Neural cell (in vitro differentiated cells): ENCODE results near the gene PSMG1. TPM values are rescaled to one million over a fixed set of nuclear protein-coding genes. Genes with fewer than 3 reads are reported as not detected.

ENCODE experiments used
- H2AFZ ChIP-seq: fragments of 200-600, 300-800 bp; sonication (generic), shearing (Covaris generic); 2 replicates; pipeline ENCODE4 v1.6.0; 2014; ENCODE audit warnings: low read depth, mild to moderate bottlenecking, antibody characterized with exemption, low read length, moderate library complexity
- H3F3A ChIP-seq: fragments of 200-600 bp; shearing (Covaris generic); 2 replicates; pipeline ENCODE4 v1.6.1; 2016; ENCODE audit warnings: mild to moderate bottlenecking, moderate library complexity, mixed read lengths, antibody characterized with exemption, low read length; ENCODE audit not compliant: insufficient read depth, poor library complexity, severe bottlenecking
- H3K27ac ChIP-seq: fragments of 200-600, 300-800 bp; sonication (generic), shearing (Covaris generic); 2 replicates; pipeline ENCODE4 v1.5.1; 2014; ENCODE audit warnings: mild to moderate bottlenecking, low read length, moderate library complexity
- H3K27me3 ChIP-seq: fragments of 300-800, 200-600 bp; sonication (generic), shearing (Covaris generic); 2 replicates; pipeline ENCODE4 v1.6.0; 2014; ENCODE audit warnings: mild to moderate bottlenecking, low read depth, low read length, moderate library complexity; ENCODE audit not compliant: insufficient read depth
- H3K36me3 ChIP-seq: fragments of 300-800, 200-600 bp; sonication (generic), shearing (Covaris generic); 2 replicates; pipeline ENCODE4 v1.5.1; 2014; ENCODE audit warnings: mild to moderate bottlenecking, antibody characterized with exemption, low read length, moderate library complexity; ENCODE audit not compliant: insufficient read depth
- H3K4me2 ChIP-seq: fragments of 300-800, 200-600 bp; sonication (generic), shearing (Covaris generic); 2 replicates; pipeline ENCODE4 v1.6.0; 2014; ENCODE audit warnings: mild to moderate bottlenecking, low read length
- H3K4me3 ChIP-seq: fragments of 300-800, 200-600 bp; sonication (generic), shearing (Covaris generic); 2 replicates; pipeline ENCODE4 v1.5.1; 2014; ENCODE audit warnings: mild to moderate bottlenecking, low read length, moderate library complexity
- H3K79me2 ChIP-seq: fragments of 200-600 bp; shearing (Covaris generic); replicated peaks from 2 replicates; pipeline ENCODE4 v1.6.0; 2014; ENCODE audit warnings: mild to moderate bottlenecking, low read length, moderate library complexity; ENCODE audit not compliant: insufficient read depth
- H3K9ac ChIP-seq: fragments of 300-800, 200-600 bp; sonication (generic), shearing (Covaris generic); 2 replicates; pipeline ENCODE4 v1.6.1; 2016; ENCODE audit warnings: mild to moderate bottlenecking, low read length, mixed read lengths
- H3K9me2 ChIP-seq: fragments of 200-600 bp; shearing (Covaris generic); 2 replicates; pipeline ENCODE4 v1.6.1; 2016; ENCODE audit warnings: mild to moderate bottlenecking, low read length, mixed read lengths; ENCODE audit not compliant: insufficient read depth
- H3K9me3 ChIP-seq: fragments of 200-600, 300-800 bp; sonication (generic), shearing (Covaris generic); 2 replicates; pipeline ENCODE4 v1.6.1; 2016; ENCODE audit warnings: mild to moderate bottlenecking, mixed run types, low read length, moderate library complexity, mixed read lengths
- H4K20me1 ChIP-seq: fragments of 200-600 bp; shearing (Covaris generic); 2 replicates; pipeline ENCODE4 v1.6.1; 2016; ENCODE audit warnings: mild to moderate bottlenecking, mixed run types; ENCODE audit not compliant: insufficient read depth
- CTCF ChIP-seq: fragments of 450-650 bp; IDR thresholded peaks from 2 replicates; pipeline ENCODE4 v1.5.1; 2014; ENCODE audit warnings: antibody characterized with exemption, mild to moderate bottlenecking, moderate library complexity; ENCODE audit not compliant: poor library complexity, severe bottlenecking
- EP300 ChIP-seq: fragments of 450-650 bp; conservative IDR thresholded peaks from 2 replicates; pipeline ENCODE4 v1.6.1; 2014; ENCODE audit warnings: antibody characterized with exemption, mild to moderate bottlenecking, moderate library complexity; ENCODE audit not compliant: poor library complexity, severe bottlenecking
- EZH2 ChIP-seq: fragments of 200-600, 300-800 bp; shearing (Covaris generic), sonication (generic); IDR thresholded peaks from 2 replicates; pipeline ENCODE4 v1.6.1; 2014; ENCODE audit warnings: antibody characterized with exemption, low read length, borderline replicate concordance, mild to moderate bottlenecking; ENCODE audit not compliant: insufficient read depth, poor library complexity, severe bottlenecking
- MXI1 ChIP-seq: fragments of 450-650 bp; conservative IDR thresholded peaks from 2 replicates; pipeline ENCODE4 v1.6.1; 2014; ENCODE audit warnings: antibody characterized with exemption, mild to moderate bottlenecking; ENCODE audit not compliant: poor library complexity, severe bottlenecking
- POLR2AphosphoS5 ChIP-seq: IDR thresholded peaks from 2 replicates; pipeline ENCODE4 v1.6.1; 2012
- RAD21 ChIP-seq: fragments of 450-650 bp; conservative IDR thresholded peaks from 2 replicates; pipeline ENCODE4 v1.6.1; 2014; ENCODE audit warnings: antibody characterized with exemption, mild to moderate bottlenecking, moderate library complexity
- REST ChIP-seq: IDR thresholded peaks from 2 replicates; pipeline ENCODE4 v1.6.1; 2012; ENCODE audit warnings: borderline replicate concordance
- SMC3 ChIP-seq: fragments of 450-650 bp; conservative IDR thresholded peaks from 2 replicates; pipeline ENCODE4 v1.6.1; 2014; ENCODE audit warnings: antibody characterized with exemption, mild to moderate bottlenecking, moderate library complexity; ENCODE audit not compliant: poor library complexity
- TAF1 ChIP-seq: IDR thresholded peaks from 2 replicates; pipeline ENCODE4 v1.6.1; 2012; ENCODE audit warnings: low read depth
- polyA minus RNA-seq: library from RNA; depleted of rRNA, polyadenylated mRNA; stranded (reverse); fragments of >200 nt; gene quantifications from 2 replicates; pipeline ENCODE4 v1.2.3, GENCODE V29; 2014
- polyA plus RNA-seq: library from polyadenylated mRNA; depleted of rRNA; stranded (reverse); fragments of >200 nt; gene quantifications from 2 replicates; pipeline ENCODE4 v1.2.3, GENCODE V29; 2014

Gene PSMG1
- polyA plus RNA-seq = 44.2 and 45.2 TPM in 2 replicates
- 26.1 and 28.1 TPM in 2 replicates for polyA minus RNA-seq

DNA sequence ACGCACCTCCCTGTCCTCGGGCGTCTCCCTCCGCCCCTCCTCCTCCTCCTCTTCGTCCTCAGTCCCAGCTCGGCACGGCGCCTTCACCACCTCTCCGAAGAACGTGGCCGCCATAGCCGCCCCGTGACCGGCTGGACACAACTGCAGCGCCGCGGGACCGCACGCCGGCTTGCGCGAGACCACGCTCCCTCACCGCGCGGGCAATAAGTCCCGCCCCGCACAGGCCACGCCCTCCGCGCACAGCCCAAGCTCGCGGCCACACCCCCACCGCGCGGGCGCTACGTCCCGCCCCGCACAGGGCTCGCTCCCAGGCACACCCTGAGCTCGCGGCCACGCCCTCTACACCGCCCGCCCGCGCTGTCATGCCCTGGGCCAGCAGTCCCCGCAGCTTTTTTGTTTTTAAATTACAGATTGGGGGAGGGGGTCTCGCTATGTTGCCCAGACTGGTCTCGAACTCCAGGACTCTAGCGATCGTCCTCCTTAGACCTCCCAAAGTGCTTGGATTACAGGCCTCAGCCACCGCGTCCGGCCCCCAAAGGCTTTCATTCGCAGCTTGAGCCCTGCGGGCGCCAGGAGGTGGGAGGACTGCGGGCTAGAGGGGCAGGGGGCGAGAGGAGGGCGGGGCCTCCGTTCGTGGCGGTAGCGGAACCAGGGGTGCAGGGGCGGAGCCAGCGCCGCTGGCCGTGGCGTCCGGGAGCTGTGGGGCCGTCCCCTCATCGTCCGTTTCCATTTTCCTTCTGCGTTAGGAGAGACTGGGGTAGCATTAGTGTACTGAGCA, at the start of gene PSMG1:
Gene PSMG1 (minus strand): TSS at position 180 of the 778 bp plus-strand sequence. CDS start 66 bp downstream, at position 114.
- H2AFZ ChIP-seq = peak within 1 kb of the TSS; percentile 56
- H3K9me2 ChIP-seq = no peaks in the 10 kb centered on the region
- H3K4me2 ChIP-seq = peak within 1 kb of the TSS; percentile 66
- no peaks in the 10 kb centered on the region for H4K20me1 ChIP-seq
- no peaks in the 10 kb centered on the region for H3F3A ChIP-seq
- no peaks in the 10 kb centered on the region for H3K36me3 ChIP-seq
- TF ChIP-seq EP300 (no peak), POLR2AphosphoS5 (peak; percentile 61), MXI1 (peak; percentile 93), RAD21 (peak; percentile 13), SMC3 (peak; percentile 30), REST (no peak), EZH2 (no peak), TAF1 (peak; percentile 19), CTCF (no peak)
- H3K27ac ChIP-seq = peak within 1 kb of the TSS; percentile 46
- H3K79me2 ChIP-seq = no peaks in the 10 kb centered on the region
- H3K27me3 ChIP-seq = no peaks in the 10 kb centered on the region
- no peaks in the 10 kb centered on the region for H3K9me3 ChIP-seq
- H3K9ac ChIP-seq = peak within 1 kb of the TSS; percentile 70
- peak within 1 kb of the TSS; percentile 91 for H3K4me3 ChIP-seq

- no peak overlapping the region for H3K9ac ChIP-seq
- TF ChIP-seq POLR2AphosphoS5 (no peak), MXI1 (no peak), RAD21 (no peak), SMC3 (no peak), TAF1 (no peak), CTCF (no peak), EP300 (no peak)
- H2AFZ ChIP-seq = no peak overlapping the region
- no peaks in the 10 kb centered on the region for H3K27me3 ChIP-seq
- no peak overlapping the region for H3K4me3 ChIP-seq
- H3K4me2 ChIP-seq = no peak overlapping the region
- H3F3A ChIP-seq = no peaks in the 10 kb centered on the region
- peaks cover 4% of the 10 kb centered on the region for H3K79me2 ChIP-seq
- H3K9me2 ChIP-seq = no peaks in the 10 kb centered on the region
- H3K27ac ChIP-seq = no peak overlapping the region
- H3K36me3 ChIP-seq = peaks cover 10% of the 10 kb centered on the region
- H4K20me1 ChIP-seq = no peaks in the 10 kb centered on the region
- H3K9me3 ChIP-seq = no peaks in the 10 kb centered on the region
These were observed 49.6 kb upstream of the PSMG1 start for GRCh38 chr21:39232861-39233291.
